WTC11 (cell line): Measurements from ENCODE around the gene ALDH2.

Experiments
- SMAD3 ChIP-seq: sonication (generic); formaldehyde crosslinking; IDR thresholded peaks from 2 replicates; pipeline ENCODE4 v1.8.0; 2022; ENCODE audit warnings: missing genetic modification reagents, mild to moderate bottlenecking, borderline replicate concordance
- TP53 ChIP-seq: sonication (generic); formaldehyde crosslinking; IDR thresholded peaks from 2 replicates; pipeline ENCODE4 v1.8.1; 2023; ENCODE audit warnings: mild to moderate bottlenecking, missing genetic modification reagents
- TF ChIP-seq, protein P1 (sequence below): sonication (generic); formaldehyde crosslinking; IDR thresholded peaks from 2 replicates; pipeline ENCODE4 v1.8.0; 2022; ENCODE audit warnings: missing genetic modification reagents
- TF ChIP-seq, protein P2 (sequence below): sonication (generic); formaldehyde crosslinking; IDR thresholded peaks from 2 replicates; pipeline ENCODE4 v1.8.1; 2023; ENCODE audit warnings: mild to moderate bottlenecking, missing genetic modification reagents, moderate library complexity
- TF ChIP-seq, protein P3 (sequence below): fragments of 200-600 bp; IDR thresholded peaks from 2 replicates; pipeline ENCODE4 v1.8.0; 2022; ENCODE audit warnings: antibody characterized with exemption
- TF ChIP-seq, protein P4 (sequence below): sonication (generic); formaldehyde crosslinking; IDR thresholded peaks from 2 replicates; pipeline ENCODE4 v1.8.1; 2022; ENCODE audit warnings: low read depth, missing genetic modification reagents, borderline replicate concordance

DNA sequence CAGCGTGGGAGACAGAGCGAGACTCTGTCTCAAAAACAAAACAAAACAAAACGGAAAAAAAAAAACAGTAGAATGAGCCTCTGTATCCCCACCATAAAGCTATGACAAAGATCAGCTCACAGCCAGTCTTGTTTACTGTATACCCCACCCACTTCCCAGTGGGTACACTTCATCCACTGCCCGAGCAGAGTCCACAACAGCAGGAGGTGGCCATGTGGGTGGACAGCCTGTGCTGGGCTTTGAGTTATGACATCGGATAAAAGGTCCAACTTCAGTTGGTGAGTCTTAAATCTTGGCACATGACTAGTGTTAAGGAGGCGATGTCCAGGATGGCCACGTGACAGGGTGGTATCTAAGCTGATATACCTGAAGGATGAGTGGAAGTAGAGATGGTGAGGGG, 40.5 kb downstream of the ALDH2 start:
- TF ChIP-seq, protein P1, sequence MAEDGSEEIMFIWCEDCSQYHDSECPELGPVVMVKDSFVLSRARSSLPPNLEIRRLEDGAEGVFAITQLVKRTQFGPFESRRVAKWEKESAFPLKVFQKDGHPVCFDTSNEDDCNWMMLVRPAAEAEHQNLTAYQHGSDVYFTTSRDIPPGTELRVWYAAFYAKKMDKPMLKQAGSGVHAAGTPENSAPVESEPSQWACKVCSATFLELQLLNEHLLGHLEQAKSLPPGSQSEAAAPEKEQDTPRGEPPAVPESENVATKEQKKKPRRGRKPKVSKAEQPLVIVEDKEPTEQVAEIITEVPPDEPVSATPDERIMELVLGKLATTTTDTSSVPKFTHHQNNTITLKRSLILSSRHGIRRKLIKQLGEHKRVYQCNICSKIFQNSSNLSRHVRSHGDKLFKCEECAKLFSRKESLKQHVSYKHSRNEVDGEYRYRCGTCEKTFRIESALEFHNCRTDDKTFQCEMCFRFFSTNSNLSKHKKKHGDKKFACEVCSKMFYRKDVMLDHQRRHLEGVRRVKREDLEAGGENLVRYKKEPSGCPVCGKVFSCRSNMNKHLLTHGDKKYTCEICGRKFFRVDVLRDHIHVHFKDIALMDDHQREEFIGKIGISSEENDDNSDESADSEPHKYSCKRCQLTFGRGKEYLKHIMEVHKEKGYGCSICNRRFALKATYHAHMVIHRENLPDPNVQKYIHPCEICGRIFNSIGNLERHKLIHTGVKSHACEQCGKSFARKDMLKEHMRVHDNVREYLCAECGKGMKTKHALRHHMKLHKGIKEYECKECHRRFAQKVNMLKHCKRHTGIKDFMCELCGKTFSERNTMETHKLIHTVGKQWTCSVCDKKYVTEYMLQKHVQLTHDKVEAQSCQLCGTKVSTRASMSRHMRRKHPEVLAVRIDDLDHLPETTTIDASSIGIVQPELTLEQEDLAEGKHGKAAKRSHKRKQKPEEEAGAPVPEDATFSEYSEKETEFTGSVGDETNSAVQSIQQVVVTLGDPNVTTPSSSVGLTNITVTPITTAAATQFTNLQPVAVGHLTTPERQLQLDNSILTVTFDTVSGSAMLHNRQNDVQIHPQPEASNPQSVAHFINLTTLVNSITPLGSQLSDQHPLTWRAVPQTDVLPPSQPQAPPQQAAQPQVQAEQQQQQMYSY (CRISPR knock-in tag) = no peak
- TF ChIP-seq, protein P2, sequence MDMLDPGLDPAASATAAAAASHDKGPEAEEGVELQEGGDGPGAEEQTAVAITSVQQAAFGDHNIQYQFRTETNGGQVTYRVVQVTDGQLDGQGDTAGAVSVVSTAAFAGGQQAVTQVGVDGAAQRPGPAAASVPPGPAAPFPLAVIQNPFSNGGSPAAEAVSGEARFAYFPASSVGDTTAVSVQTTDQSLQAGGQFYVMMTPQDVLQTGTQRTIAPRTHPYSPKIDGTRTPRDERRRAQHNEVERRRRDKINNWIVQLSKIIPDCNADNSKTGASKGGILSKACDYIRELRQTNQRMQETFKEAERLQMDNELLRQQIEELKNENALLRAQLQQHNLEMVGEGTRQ (CRISPR knock-in tag) = no peak
- TF ChIP-seq, protein P3, sequence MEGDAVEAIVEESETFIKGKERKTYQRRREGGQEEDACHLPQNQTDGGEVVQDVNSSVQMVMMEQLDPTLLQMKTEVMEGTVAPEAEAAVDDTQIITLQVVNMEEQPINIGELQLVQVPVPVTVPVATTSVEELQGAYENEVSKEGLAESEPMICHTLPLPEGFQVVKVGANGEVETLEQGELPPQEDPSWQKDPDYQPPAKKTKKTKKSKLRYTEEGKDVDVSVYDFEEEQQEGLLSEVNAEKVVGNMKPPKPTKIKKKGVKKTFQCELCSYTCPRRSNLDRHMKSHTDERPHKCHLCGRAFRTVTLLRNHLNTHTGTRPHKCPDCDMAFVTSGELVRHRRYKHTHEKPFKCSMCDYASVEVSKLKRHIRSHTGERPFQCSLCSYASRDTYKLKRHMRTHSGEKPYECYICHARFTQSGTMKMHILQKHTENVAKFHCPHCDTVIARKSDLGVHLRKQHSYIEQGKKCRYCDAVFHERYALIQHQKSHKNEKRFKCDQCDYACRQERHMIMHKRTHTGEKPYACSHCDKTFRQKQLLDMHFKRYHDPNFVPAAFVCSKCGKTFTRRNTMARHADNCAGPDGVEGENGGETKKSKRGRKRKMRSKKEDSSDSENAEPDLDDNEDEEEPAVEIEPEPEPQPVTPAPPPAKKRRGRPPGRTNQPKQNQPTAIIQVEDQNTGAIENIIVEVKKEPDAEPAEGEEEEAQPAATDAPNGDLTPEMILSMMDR = no peak
- TF ChIP-seq SMAD3 (CRISPR knock-in tag) (no peak), TP53 (CRISPR knock-in tag) (no peak)
- TF ChIP-seq, protein P4, sequence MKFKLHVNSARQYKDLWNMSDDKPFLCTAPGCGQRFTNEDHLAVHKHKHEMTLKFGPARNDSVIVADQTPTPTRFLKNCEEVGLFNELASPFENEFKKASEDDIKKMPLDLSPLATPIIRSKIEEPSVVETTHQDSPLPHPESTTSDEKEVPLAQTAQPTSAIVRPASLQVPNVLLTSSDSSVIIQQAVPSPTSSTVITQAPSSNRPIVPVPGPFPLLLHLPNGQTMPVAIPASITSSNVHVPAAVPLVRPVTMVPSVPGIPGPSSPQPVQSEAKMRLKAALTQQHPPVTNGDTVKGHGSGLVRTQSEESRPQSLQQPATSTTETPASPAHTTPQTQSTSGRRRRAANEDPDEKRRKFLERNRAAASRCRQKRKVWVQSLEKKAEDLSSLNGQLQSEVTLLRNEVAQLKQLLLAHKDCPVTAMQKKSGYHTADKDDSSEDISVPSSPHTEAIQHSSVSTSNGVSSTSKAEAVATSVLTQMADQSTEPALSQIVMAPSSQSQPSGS (CRISPR knock-in tag) = no peak
